HepG2 (cell line): ENCODE data around the gene KIAA1191. TPM values are rescaled to one million over a fixed set of nuclear protein-coding genes. Genes with fewer than 3 reads are reported as not detected.
A peak's percentile ranks its signal among the peaks of the same experiment; 100 is the strongest.

Experiments used
- ARID4A ChIP-seq: sonication (generic); formaldehyde crosslinking; IDR thresholded peaks from 2 replicates; pipeline ENCODE4 v1.5.0; 2020; ENCODE audit warnings: mild to moderate bottlenecking, missing genetic modification reagents, borderline replicate concordance
- DRAP1 ChIP-seq: IDR thresholded peaks from 2 replicates; pipeline ENCODE4 v1.6.1; 2016; ENCODE audit warnings: missing genetic modification reagents, missing compliant biosample characterization
- FOXP1 ChIP-seq, 2 experiments: fragments of 450-650 bp in 1 of 2; IDR thresholded peaks; 2 replicates each; pipeline ENCODE4 v1.6.1; 2017 to 2018; ENCODE audit warnings: antibody characterized with exemption in 1 of 2
- HNF4A ChIP-seq: sonication (generic); formaldehyde crosslinking; IDR thresholded peaks from 2 replicates; pipeline ENCODE4 v1.4.0; 2020; ENCODE audit warnings: missing genetic modification reagents
- ISL2 ChIP-seq: sonication (generic); formaldehyde crosslinking; IDR thresholded peaks from 2 replicates; pipeline ENCODE4 v1.5.0; 2020; ENCODE audit warnings: missing genetic modification reagents
- MNT ChIP-seq: fragments of 450-650 bp; IDR thresholded peaks from 2 replicates; pipeline ENCODE4 v1.6.1; 2016
- NFAT5 ChIP-seq: sonication (generic); formaldehyde crosslinking; IDR thresholded peaks from 2 replicates; pipeline ENCODE4 v1.4.0; 2020; ENCODE audit warnings: missing genetic modification reagents
- PHF21A ChIP-seq: sonication (generic); formaldehyde crosslinking; IDR thresholded peaks from 2 replicates; pipeline ENCODE4 v1.5.0; 2020; ENCODE audit warnings: mild to moderate bottlenecking, missing genetic modification reagents
- SUZ12 ChIP-seq: fragments of 150-350 bp; IDR thresholded peaks from 2 replicates; pipeline ENCODE4 v1.6.1; 2014; ENCODE audit warnings: low read depth, low read length
- TBP ChIP-seq: sonication (generic); formaldehyde crosslinking; IDR thresholded peaks from 2 replicates; pipeline ENCODE4 v1.5.0; 2020; ENCODE audit warnings: missing genetic modification reagents
- ZNF12 ChIP-seq: sonication (generic); formaldehyde crosslinking; IDR thresholded peaks from 2 replicates; pipeline ENCODE4 v1.5.0; 2020; ENCODE audit warnings: missing genetic modification reagents
- ZNF557 ChIP-seq: sonication (generic); formaldehyde crosslinking; IDR thresholded peaks from 2 replicates; pipeline ENCODE4 v1.4.0; 2020; ENCODE audit warnings: missing genetic modification reagents
- ZNF615 ChIP-seq: sonication (generic); formaldehyde crosslinking; IDR thresholded peaks from 2 replicates; pipeline ENCODE4 v1.5.0; 2020; ENCODE audit warnings: mild to moderate bottlenecking, missing genetic modification reagents, borderline replicate concordance
- ZNF678 ChIP-seq: sonication (generic); formaldehyde crosslinking; IDR thresholded peaks from 2 replicates; pipeline ENCODE4 v1.4.0; 2020; ENCODE audit warnings: mild to moderate bottlenecking, missing genetic modification reagents
- ZNF776 ChIP-seq: sonication (generic); formaldehyde crosslinking; IDR thresholded peaks from 2 replicates; pipeline ENCODE4 v1.4.0; 2020; ENCODE audit warnings: mild to moderate bottlenecking, missing genetic modification reagents
- ZNF790 ChIP-seq: sonication (generic); formaldehyde crosslinking; IDR thresholded peaks from 2 replicates; pipeline ENCODE4 v1.8.0; 2022; ENCODE audit warnings: missing genetic modification reagents, mild to moderate bottlenecking, borderline replicate concordance
- polyA plus RNA-seq, 8 experiments: library from polyadenylated mRNA; depleted of rRNA in 3 of 8; stranded (reverse) in 7 of 8; unstranded in 1 of 8; fragments of >200 nt; fragmentation: Illumina TruSeq in 4 of 8; extraction: Trizol in 4 of 8; gene quantifications; 2 replicates each; pipeline versions ENCODE4 v1.2.1 to v1.2.3, GENCODE V29; 2011 to 2016; ENCODE audit warnings: low read depth in 4 of 8, missing spikeins in 1 of 8, mixed read lengths in 1 of 8; ENCODE audit not compliant: insufficient read depth in 1 of 8
- total RNA-seq, 5 experiments: library from RNA; depleted of rRNA; stranded (reverse); fragments of >200 nt; fragmentation: Illumina TruSeq; extraction: Trizol; gene quantifications; 2 replicates each; pipeline ENCODE4 v1.2.3, GENCODE V29; 2016; ENCODE audit warnings: low read depth in 1 of 5

KIAA1191 gene
- total and polyA plus RNA-seq, 2 of the 13 experiments (the other 11 are each of a cell fraction or from before 2014, with no cell fraction given), result 63.6 to 103 TPM

GRCh38 chr5:176361437-176362232 is at the start of gene KIAA1191 (continued):
- peak; percentile 95; the same call in 1 of the 2 replicates for TF ChIP-seq ARID4A
- no peak for TF ChIP-seq MNT
- no peak for TF ChIP-seq TBP
- TF ChIP-seq PHF21A (CRISPR knock-in tag), result no peak
- no peak for TF ChIP-seq FOXP1 (IDR thresholded peaks at IDR 0.05)
- 0 out of 2 replicates have a peak, but pooled peaks have one; percentile 13 for TF ChIP-seq FOXP1 (CRISPR knock-in tag; IDR thresholded peaks at IDR 0.05)
- no peak for TF ChIP-seq ISL2 (CRISPR knock-in tag)
- TF ChIP-seq HNF4A (CRISPR knock-in tag), result no peak
- TF ChIP-seq NFAT5, result no peak
- no peak for TF ChIP-seq ZNF557 (CRISPR knock-in tag)
- no peak for TF ChIP-seq ZNF615 (CRISPR knock-in tag)
- no peak for TF ChIP-seq ZNF12
- TF ChIP-seq ZNF678, result peak; percentile 75; the same call in 1 of the 2 replicates
- peak; percentile 88; the same call in 1 of the 2 replicates for TF ChIP-seq ZNF790 (CRISPR knock-in tag)
- TF ChIP-seq DRAP1 (CRISPR knock-in tag), result peak; percentile 100
- TF ChIP-seq ZNF776, result peak; percentile 77; the same call in 1 of the 2 replicates
- peak; percentile 65 for TF ChIP-seq SUZ12
